HUES6 (cell line): ENCODE measurements around the gene GHRHR.

Experiments
- H3K27ac ChIP-seq: 2 replicates; pipeline ENCODE4 v1.7.0; 2013; ENCODE audit warnings: low read depth, mild to moderate bottlenecking, low read length, inconsistent platforms
- H3K27me3 ChIP-seq: 2 replicates; pipeline ENCODE4 v1.6.1; 2013; ENCODE audit warnings: low read length; ENCODE audit not compliant: control insufficient read depth, insufficient read depth
- H3K36me3 ChIP-seq: 2 replicates; pipeline ENCODE4 v1.6.1; 2013; ENCODE audit warnings: low read length; ENCODE audit not compliant: control insufficient read depth, insufficient read depth
- H3K4me1 ChIP-seq: 2 replicates; pipeline ENCODE4 v1.6.1; 2013; ENCODE audit warnings: low read length; ENCODE audit not compliant: control insufficient read depth, insufficient read depth
- H3K4me3 ChIP-seq: 2 replicates; pipeline ENCODE4 v1.5.1; 2013; ENCODE audit warnings: low read depth, low read length
- H3K9ac ChIP-seq: one replicate; pipeline ENCODE4 v1.6.1; 2013; ENCODE audit warnings: mild to moderate bottlenecking, low read length
- H3K9me3 ChIP-seq: 2 replicates; pipeline ENCODE4 v1.6.1; 2013; ENCODE audit warnings: low read depth, low read length; ENCODE audit not compliant: control insufficient read depth, insufficient read depth

Gene GHRHR

DNA sequence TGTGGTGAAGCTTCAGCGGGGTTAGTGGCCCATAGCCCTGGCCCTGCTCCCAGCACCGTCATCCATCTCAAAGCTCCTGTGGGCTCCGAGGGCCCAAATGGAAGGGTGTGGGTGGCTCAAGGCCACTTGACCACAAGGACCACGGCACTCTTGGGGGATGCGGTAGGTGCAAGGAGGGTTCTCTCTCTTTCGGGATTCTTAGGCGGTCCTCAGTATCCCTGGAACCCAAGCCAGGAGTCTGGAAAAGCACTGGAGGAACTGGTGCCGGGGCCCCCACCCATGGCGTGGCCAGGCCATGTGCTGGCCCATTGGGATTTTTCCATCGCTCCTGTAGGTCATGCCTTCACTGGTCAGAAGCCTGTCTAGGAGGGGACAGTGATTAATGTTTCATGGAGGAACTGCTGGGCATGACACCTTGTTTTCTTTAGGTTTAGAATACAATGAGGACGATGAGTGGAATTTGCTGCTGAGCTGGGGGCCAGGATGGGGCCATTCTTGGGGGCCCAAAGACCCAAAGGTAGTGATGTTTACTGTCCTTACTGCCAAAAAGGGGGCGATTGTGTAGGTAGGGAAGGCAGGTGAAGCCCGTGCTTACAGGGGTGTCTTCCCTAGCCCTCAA, 35.4 kb upstream of the GHRHR start:
- no peaks in the 10 kb centered on the region for H3K36me3 ChIP-seq
- peaks cover 5% of the 10 kb centered on the region for H3K27me3 ChIP-seq
- H3K4me3 ChIP-seq = no peak overlapping the region
- H3K9ac ChIP-seq = no peak overlapping the region
- no peak overlapping the region for H3K27ac ChIP-seq
- H3K9me3 ChIP-seq = peaks cover 11% of the 10 kb centered on the region; the same call in 1 of the 2 replicates
- peaks cover 3% of the 10 kb centered on the region; the same call in 1 of the 2 replicates for H3K4me1 ChIP-seq

DNA sequence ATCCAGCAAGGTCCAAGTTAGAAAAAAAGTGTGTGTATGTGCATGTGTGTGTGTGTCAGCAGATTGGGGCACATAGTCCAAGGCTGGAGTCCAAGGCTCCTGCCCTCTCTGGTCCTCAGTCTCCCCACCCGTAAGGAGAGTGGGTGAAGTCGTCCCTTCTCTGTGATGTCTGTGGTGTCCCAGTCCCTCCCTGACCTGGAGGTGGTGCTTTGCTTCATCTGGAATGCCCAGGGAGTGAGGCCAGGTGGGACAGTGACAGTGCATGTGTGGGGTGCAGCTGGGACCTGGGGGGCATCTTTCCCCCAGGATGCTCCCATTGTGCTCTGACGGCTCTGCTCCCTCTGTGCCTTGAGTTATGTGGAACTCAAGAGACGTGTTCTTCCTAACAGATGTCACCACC, 34.1 kb upstream of the GHRHR start:
- Histone ChIP-seq H3K9me3 (peaks cover 11% of the 10 kb centered on the region; the same call in 1 of the 2 replicates), H3K36me3 (no peaks in the 10 kb centered on the region), H3K27me3 (peaks cover 5% of the 10 kb centered on the region), H3K27ac (no peak overlapping the region), H3K4me1 (peaks cover 11% of the 10 kb centered on the region), H3K4me3 (no peak overlapping the region), H3K9ac (no peak overlapping the region)

DNA sequence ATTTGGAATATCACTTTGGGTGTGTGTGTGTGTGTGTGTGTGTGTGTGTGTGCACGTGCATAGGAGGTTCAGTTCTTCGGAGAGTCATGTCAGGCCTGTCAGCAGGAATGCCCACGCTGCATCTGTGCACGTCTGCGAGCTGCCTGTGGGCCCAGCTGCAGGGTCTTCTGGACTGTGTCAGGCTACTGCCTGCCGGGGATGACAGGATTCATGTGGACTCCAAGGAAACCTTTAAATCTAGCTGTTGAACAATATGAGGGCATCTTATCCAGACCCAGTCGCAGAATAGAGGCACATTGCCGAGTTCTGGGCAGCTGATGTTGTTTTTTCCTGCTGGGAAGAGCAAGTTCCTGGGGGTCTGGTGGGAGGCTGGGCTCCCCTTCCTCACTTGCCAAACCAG, 33.1 kb upstream of the GHRHR start:
- Histone ChIP-seq H3K4me3 (no peak overlapping the region), H3K27me3 (peaks cover 5% of the 10 kb centered on the region), H3K4me1 (peaks cover 11% of the 10 kb centered on the region), H3K27ac (no peak overlapping the region), H3K9me3 (peaks cover 11% of the 10 kb centered on the region; the same call in 1 of the 2 replicates), H3K36me3 (no peaks in the 10 kb centered on the region), H3K9ac (no peak overlapping the region)

GRCh38 chr7:30931161-30931928, 32.4 kb upstream of the GHRHR start:
- no peaks in the 10 kb centered on the region for H3K36me3 ChIP-seq
- H3K27ac ChIP-seq = no peak overlapping the region
- no peak overlapping the region for H3K9ac ChIP-seq
- peaks cover 5% of the 10 kb centered on the region for H3K27me3 ChIP-seq
- H3K4me3 ChIP-seq = no peak overlapping the region
- H3K4me1 ChIP-seq = peaks cover 11% of the 10 kb centered on the region
- H3K9me3 ChIP-seq = peaks cover 11% of the 10 kb centered on the region; the same call in 1 of the 2 replicates

DNA sequence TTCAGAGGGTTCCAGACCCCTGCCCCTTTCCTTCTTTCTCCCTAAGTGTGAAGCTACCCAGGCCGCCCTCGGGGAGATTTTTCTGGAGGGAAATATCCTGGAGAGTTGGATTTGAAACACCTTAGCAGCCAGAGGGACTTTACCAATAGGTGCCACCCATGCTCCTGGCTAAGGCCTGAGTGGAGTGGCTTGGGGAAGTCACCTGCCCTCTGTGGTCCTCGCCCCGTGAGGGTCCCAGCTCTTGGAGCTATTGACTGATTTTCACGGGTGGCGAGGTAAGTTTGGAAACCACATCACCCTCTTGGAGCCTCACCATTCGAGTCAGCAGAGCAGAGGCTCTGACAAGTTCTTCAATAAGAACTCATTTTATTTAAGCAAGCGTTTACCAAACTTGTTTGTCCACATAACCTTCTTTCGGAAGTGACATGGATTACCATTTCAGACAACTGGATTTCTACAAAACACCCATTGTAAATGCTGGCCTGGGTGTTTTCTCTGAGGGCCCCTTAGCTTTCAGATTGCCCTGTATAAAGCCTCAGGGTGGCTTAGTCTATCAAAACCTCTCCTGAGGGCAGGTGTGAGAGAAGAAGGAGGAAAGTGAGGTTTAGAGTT, 31.7 kb upstream of the GHRHR start:
- Histone ChIP-seq H3K4me1 (peaks cover 11% of the 10 kb centered on the region), H3K4me3 (no peak overlapping the region), H3K27ac (no peak overlapping the region), H3K27me3 (peaks cover 5% of the 10 kb centered on the region), H3K9ac (no peak overlapping the region), H3K9me3 (peaks cover 6% of the 10 kb centered on the region; the same call in 1 of the 2 replicates), H3K36me3 (no peaks in the 10 kb centered on the region)

GRCh38 chr7:30932562-30932961, 31.2 kb upstream of the GHRHR start:
- Histone ChIP-seq H3K9ac (no peak overlapping the region), H3K36me3 (no peaks in the 10 kb centered on the region), H3K4me3 (no peak overlapping the region), H3K9me3 (0 out of 2 replicates have a peak, but pooled peaks cover 1% of the 10 kb centered on the region), H3K27me3 (peaks cover 5% of the 10 kb centered on the region), H3K4me1 (peaks cover 11% of the 10 kb centered on the region), H3K27ac (no peak overlapping the region)

DNA sequence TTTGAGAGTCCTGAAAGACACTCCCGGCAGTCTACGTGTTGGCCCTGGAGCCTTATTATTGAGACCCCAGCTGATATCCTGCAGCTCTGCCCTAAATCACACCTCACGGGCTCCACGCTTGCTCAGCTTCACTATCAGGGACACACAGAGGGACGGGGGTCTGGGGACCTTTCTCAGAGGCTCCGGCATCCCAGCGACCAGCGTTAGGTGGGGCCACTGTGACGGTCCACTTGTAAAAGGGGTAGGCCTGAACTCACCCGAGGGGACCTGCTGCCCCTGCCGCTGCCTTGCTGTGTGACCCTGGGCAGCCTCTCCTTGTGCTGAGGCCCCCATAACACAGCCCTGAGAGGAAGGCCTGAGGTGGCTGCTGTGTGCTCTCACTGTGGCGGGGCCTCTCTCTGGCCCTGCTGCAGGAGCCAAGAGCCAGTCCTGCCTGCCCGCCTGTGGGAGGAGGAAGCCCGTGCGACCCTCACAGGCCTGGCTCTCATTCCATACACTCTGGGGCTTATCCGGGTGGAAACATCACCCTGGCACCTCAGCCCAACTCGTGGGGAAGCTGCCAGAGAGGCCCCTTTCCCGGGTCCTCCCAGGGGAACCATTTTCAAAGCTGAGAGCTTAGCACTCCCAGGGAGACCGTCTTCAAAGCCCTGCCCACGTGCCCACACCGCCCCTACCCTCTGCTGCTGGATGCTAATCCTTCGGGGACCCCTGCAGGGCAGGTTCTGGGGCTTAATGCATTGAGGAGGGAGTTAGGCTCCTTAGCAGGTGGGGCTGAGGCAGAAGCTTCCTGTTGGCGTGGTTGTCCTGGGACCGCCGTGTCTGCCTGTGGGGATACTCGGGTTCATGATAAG, 30.4 kb upstream of the GHRHR start:
- Histone ChIP-seq H3K27ac (no peak overlapping the region), H3K9ac (no peak overlapping the region), H3K4me1 (peaks cover 11% of the 10 kb centered on the region), H3K27me3 (peaks cover 5% of the 10 kb centered on the region), H3K4me3 (no peak overlapping the region), H3K36me3 (no peaks in the 10 kb centered on the region), H3K9me3 (no peaks in the 10 kb centered on the region)

DNA sequence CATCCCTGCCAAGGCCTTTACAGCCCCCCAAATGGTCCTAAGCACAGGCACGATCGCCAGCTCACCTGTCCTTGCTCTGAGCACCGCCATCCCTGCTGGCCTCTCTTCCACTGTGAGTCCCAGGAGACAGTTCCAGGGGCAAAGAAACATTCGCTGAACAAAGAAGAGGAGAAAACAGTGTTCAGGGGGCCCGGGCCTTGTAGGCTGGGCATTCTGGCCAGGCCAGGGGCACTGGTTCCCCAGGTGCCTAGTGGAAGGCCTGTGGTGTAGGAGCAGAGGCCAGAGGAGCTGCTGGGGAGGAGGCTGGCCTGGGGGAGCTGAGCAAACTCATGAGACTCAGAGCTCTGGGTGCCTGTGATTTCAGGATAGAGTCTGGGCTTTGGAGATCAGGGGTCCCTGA, 29.5 kb upstream of the GHRHR start:
- H3K27me3 ChIP-seq = peaks cover 5% of the 10 kb centered on the region
- H3K36me3 ChIP-seq = no peaks in the 10 kb centered on the region
- H3K9ac ChIP-seq = no peak overlapping the region
- peaks cover 11% of the 10 kb centered on the region for H3K4me1 ChIP-seq
- H3K27ac ChIP-seq = no peak overlapping the region
- H3K9me3 ChIP-seq = no peaks in the 10 kb centered on the region
- H3K4me3 ChIP-seq = no peak overlapping the region

GRCh38 chr7:30934732-30935568, 28.8 kb upstream of the GHRHR start:
- Histone ChIP-seq H3K4me1 (peaks cover 11% of the 10 kb centered on the region), H3K27ac (no peak overlapping the region), H3K9ac (no peak overlapping the region), H3K4me3 (no peak overlapping the region), H3K36me3 (no peaks in the 10 kb centered on the region), H3K27me3 (peaks cover 5% of the 10 kb centered on the region), H3K9me3 (no peaks in the 10 kb centered on the region)

DNA sequence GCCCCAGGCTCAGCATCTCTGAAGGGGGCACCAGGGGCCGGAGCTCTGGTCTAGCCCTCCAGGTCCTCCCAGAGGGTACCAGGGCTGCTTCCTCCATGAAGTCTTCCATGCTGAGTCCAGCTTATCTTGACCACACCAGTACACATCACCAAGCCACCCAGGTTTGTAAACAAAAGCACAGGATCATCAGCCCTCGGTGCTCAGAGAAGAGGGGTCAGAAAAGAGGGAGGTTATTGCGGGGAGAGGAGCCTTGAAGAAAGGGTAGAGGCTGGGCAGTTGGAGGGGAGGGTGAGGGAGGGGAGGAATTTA, 28.2 kb upstream of the GHRHR start:
- Histone ChIP-seq H3K36me3 (no peaks in the 10 kb centered on the region), H3K27me3 (peaks cover 7% of the 10 kb centered on the region), H3K9ac (no peak overlapping the region), H3K9me3 (no peaks in the 10 kb centered on the region), H3K27ac (no peak overlapping the region), H3K4me3 (no peak overlapping the region), H3K4me1 (peaks cover 11% of the 10 kb centered on the region)
